ENCODE data around the gene EEIG1.

The EEIG1 gene

GRCh38 chr9:128001151-128001778 is 20.5 kb upstream of the EEIG1 start:
- DNase-seq (ENCODE audit: low read depth), result no peak

GRCh38 chr9:127999461-127999860 is 18.7 kb upstream of the EEIG1 start:
- no peak for DNase-seq (ENCODE audit: low read depth)

- DNase-seq (ENCODE audit: low read depth), result no peak
Measured at GRCh38 chr9:127993721-127994120, 12.9 kb upstream of the EEIG1 start.

DNA sequence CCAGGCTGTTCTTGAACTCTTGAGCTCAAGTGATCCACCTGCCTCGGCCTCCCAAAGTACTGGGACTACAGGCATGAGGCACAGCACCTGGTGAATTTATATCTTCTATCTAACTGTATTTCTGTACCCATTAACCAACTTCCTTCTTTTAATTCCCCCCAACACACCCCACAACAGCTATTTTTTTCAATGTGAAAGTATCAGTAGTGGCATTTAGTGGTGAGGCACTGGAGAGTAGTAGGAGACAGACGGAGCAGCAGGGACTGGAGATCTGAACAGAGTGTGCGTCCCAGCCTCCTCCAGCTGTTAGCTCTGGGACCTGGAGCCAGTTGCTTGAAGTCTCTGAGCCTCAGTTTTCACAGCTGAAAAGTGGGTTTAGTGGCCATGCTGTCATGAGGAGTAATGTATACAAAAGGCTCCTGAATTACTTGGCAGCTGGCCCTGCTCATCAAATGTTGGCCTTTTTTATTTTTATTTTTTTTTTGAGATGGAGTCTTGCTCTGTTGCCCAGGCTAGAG is 11.0 kb upstream of the EEIG1 start:
- no peak for DNase-seq (ENCODE audit: low read depth)

- no peak for DNase-seq (ENCODE audit: low read depth)
Measured at GRCh38 chr9:127991017-127991756, 10.4 kb upstream of the EEIG1 start.

DNA sequence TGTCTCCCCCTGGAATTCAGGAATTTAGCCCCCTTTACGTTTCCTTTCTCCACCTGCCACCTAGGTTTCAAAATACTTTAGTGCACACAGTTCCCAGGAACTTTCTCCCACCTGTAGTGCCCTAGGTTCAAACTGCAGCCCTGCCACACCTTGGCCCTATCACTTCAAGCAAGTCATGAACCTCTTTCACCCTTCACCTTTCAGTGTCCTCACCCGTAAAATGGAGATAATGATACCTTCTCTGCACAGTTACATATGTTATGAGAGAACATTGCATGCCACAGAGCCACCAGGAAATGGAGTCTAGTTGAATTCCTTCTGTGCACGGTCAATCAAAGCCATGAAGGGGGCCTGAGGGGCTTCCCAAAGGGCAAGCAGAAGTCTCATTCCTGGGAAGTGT is 9.8 kb upstream of the EEIG1 start:
- no peak for DNase-seq (ENCODE audit: low read depth)

DNA sequence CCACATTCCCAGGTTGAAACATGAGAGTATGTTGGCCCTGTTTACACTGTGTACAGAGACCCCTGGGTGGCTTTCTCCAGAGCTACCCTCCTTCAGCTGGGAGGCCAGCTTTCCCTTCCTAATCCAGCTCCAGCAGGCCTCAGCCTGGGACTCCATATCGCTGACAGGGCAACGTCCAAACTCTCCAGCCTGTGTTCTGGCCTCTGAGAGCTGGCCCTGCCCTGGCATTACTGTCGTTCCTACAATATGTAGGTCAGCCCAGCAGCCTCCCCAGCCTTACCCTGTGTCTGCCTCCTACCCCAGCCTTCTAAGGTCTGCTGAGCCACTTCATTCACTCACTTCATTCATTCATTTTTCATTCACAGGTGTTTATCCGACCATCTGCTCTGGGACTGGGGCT is 8.3 kb upstream of the EEIG1 start:
- DNase-seq (ENCODE audit: low read depth), result no peak

- no peak for DNase-seq (ENCODE audit: low read depth)
Measured at GRCh38 chr9:127987103-127987614, 6.4 kb upstream of the EEIG1 start.

DNA sequence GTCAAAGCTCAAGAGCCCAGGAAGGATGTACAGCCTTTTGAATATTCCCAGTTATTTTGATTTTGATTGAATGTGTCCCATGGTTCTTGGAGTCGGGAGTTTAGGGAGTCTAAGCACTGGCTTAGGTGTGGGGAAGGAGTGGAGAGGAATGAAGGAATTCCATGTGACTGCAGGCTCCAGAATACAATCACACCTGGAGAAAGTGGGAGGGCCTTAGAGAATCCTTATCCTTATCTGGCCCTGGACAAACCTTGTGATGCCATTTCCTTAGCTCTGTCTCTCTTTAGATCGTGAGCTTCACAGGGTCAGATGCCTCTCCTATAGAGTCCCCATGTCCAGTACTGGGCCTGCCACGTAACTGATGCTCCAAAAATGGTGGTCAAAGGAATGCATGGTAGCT is 4.2 kb upstream of the EEIG1 start:
- no peak for DNase-seq (ENCODE audit: low read depth)

- no peak for DNase-seq (ENCODE audit: low read depth)
Measured at GRCh38 chr9:127983847-127984289, 3.1 kb upstream of the EEIG1 start.

- DNase-seq (ENCODE audit: low read depth), result no peak
Measured at GRCh38 chr9:127982912-127983311, 2.1 kb upstream of the EEIG1 start.

DNA sequence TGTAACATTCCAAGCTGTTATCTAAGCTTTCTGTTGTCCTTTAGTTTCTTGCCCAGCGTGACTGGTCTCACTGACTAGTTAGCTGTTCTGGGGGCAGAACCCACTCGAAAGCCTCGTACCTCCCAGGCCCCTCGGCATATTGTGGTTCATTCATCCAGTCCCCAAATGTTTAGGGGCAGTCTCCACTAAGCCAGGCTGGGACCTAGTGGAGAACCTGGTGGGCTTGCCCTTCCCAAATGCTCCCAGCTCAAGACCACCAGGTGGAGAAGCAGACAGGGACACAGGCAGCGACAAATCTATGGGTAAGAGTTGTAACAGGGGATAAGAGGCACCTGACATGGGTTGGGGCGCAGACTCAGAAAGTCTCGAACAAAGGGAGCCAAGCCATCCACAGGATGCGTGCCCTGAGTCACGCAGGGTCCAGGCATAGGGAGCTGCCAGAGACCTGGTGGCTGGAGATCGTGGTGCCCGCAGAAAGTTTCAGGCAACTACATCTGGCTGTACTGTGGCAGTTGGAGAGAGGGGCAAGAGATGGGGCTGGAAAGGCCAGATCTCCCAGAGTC is 851 bp upstream of the EEIG1 start:
- no peak for DNase-seq (ENCODE audit: low read depth)

GRCh38 chr9:127980060-127980705 is 606 bp downstream of the EEIG1 start:
- no peak for DNase-seq (ENCODE audit: low read depth)

DNA sequence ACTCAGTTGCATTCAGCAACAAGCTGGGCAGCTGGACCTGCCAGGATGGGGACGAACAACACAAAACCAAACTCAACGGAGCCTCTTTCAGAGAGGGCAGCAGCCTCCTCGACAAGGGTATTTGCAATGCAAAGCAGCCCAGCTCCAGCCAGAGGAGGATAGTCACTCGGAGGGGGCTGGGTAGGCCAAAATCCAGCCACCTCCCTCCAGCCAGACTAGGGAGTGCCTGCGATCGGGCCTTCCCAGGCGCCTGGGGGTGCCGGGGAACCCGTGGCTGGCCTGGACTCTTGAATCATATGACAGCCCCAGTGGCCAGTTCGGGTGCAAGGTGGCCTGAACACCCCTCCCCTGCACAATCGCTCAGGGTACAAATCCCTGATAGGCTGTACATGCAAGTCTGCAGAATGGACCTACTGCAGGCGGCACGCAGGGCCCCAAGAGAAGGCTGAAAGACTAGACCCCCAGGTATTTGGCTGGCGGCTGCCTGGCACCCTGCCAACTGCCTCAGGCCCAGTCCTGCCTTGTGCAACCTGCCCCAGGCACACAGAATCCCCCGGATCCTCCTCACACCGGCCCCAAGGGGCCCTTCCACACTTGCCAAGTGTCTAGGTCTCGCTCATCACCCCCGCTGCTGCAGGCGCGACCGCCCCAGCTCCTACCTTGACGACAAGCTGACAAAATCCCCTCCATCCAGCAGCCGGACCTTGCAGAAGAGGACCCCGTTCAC is 1.3 kb downstream of the EEIG1 start:
- no peak for DNase-seq (ENCODE audit: low read depth)

GRCh38 chr9:127979015-127979332 is 1.8 kb downstream of the EEIG1 start:
- DNase-seq (ENCODE audit: low read depth), result no peak

- DNase-seq (ENCODE audit: low read depth), result peak; percentile 55
Measured at GRCh38 chr9:127977884-127978647, 2.7 kb downstream of the EEIG1 start.

DNA sequence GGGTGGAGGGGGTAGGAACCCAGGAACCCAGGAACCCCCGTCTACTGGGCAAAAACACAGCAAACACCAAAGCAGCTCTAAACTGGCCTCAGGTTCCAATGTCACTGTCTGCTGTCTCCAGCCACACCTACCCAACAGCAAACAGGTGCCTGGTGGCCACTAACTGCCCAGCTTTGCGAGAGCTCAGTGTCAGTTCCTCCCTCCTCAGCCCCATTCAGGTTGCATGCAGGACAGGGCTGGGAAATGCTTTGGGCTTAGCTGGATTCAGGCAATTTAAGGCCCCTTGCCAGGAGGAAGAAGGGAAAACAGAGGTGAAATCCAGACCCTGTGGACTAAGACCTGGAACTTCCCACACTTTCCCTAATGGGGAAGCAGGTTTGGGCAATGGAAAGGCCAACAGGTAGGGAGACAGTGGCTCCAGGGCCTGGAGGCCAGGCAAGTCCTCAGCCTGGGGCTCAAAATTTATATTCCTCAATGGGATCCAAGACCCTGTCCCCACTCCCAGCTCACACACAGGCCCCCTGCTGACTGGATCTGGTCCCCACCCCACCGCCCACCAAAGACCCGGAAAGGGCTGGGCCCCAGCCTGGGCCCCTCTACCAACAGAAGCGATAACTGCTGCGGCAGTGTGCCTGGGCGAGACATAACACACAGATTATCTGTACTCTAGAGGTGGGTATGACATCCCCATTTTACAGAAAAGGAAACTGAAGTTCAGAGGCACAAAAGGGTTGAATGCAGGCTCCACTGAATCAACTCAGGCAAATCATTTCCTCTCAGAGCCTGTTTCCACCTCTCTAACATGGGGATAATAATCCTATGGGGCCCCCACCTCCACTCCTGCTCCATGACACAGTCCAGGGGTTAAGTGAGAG is 3.5 kb downstream of the EEIG1 start:
- DNase-seq (ENCODE audit: low read depth), result no peak

GRCh38 chr9:127976498-127976897 is 4.3 kb downstream of the EEIG1 start:
- DNase-seq (ENCODE audit: low read depth), result no peak

GRCh38 chr9:127975376-127976315 is 5.1 kb downstream of the EEIG1 start:
- DNase-seq (ENCODE audit: low read depth), result no peak

All from non-pigmented ciliary epithelial cell (primary cell).